MM.1S (cell line): ENCODE data around the gene TPRN.

ENCODE experiments used
- CTCF ChIP-seq: fragments of 300-600 bp; sonication (generic); IDR thresholded peaks from 2 replicates; pipeline ENCODE4 v1.5.1; 2016; ENCODE audit warnings: antibody characterized with exemption, low read length, mixed read lengths
- EZH2 ChIP-seq: fragments of 300-600 bp; sonication (generic); optimal IDR thresholded peaks from 2 replicates; pipeline ENCODE3; 2017; ENCODE audit warnings: low read depth, mild to moderate bottlenecking, antibody characterized with exemption, low read length, mixed read lengths
- EZH2phosphoT487 ChIP-seq: fragments of 300-600 bp; sonication (generic); IDR thresholded peaks from 2 replicates; pipeline ENCODE4 v1.6.1; 2018; ENCODE audit warnings: antibody characterized with exemption, low read length

- TF ChIP-seq CTCF (no peak), EZH2phosphoT487 (no peak), EZH2 (no peak)
Measured at GRCh38 chr9:137226338-137227053, 26.0 kb upstream of the TPRN start.
